Spleen (tissue), 3 donors: ENCODE results near the gene FKBP8.

Experiments used
- POLR2A ChIP-seq, 3 donors: fragments of 450-650 bp; IDR thresholded peaks; one replicate each; pipeline ENCODE4 v1.5.1; 2017; ENCODE audit warnings: antibody characterized with exemption in 3 of 3, mild to moderate bottlenecking in 1 of 3
- POLR2AphosphoS5 ChIP-seq, 3 donors: sonication (generic); formaldehyde crosslinking; IDR thresholded peaks; one replicate each; pipeline ENCODE4 v1.5.1; 2017; ENCODE audit warnings: antibody characterized with exemption in 3 of 3

- no peak for TF ChIP-seq POLR2A (IDR thresholded peaks at IDR 0.05)
- TF ChIP-seq POLR2AphosphoS5 (IDR thresholded peaks at IDR 0.05) = peak; percentile 47 to 75 (median 67)
These were observed 49.7 kb downstream of the FKBP8 start for GRCh38 chr19:18493440-18494266.
